Measurements from ENCODE around the gene DBT.
"Not testable (repeated sequence)": the region's sequence is repeated elsewhere in the genome, so short reads cannot be mapped to it uniquely, and the experiment has no call there.

Gene DBT

DNA sequence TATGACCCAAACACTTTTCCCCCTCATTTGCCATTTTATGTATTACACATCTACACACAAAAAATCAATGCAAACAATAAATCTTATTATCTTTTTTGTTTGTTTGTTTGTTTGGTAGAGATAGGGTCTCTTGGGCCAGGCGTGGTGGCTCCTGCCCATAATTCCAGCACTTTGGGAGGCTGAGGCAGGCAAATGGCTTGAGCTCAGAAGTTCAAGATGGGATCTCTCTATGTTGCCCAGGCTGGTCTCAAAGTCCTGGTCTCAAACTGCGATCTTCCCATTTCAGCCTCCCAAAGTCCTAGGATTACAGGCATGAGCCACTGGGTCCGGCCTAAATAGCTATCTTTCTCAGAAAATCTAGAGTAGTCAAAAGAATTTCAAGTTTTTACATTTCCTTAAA is 1.2 kb upstream of the DBT start:
- no peak for DNase-seq (ENCODE audit: low read depth)

DNA sequence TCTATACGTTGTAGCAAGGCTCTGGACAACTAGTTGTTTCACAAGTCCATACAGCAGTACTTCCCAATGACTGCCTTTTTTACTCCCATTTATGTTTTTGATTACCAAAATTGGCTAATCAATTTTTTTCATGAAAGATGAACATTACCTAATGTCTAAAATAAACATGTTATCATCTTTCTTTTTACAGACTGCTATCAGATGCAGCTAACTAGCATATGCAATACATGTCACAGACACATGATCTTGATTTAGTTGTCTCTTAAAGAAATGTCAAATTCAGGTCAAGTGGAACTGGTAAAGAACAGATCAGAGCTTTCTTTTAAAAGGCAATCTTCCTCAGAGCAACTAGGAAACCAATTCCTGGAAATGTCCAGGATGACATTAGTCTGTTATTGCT is 630 bp upstream of the DBT start:
- no peak for DNase-seq (ENCODE audit: low read depth)

DNA sequence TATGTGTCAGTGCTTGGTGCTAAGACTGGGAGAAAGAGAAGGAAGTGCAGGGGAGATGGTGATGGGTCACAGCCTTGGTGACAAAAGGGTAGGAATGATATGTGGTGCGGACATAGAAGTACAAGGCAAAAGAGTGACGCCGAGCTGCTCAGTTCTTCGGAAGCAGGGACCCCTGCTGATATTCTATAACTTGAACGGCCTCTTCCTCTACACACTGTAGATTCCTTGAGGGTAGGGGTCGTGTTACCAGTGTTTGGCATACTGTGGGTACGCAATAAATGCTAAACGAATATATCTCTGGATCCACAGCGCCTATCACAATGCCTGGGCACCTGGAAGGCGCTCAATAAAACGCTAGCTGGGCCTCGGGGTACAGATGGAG is 488 bp downstream of the DBT start:
- DNase-seq (ENCODE audit: low read depth) = no peak

DNA sequence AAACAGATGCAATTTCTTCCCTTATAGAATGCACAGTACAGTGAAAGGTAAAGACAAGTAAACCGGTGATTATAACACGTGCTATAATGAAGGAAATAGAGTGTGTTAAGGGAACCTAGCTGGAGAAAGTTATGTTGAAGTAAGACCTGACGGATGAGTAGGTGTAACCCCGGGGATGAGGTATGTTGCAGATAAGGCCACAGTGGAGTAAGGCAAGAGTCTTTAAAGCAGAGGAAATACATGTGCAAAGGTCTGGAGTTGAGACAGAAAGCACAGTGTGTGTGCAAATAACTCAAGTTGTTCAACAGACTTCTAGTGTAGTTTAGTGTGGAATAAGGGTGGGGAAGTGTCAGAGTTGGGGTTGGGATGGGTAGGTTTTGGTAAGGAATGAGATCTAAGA is 2.9 kb downstream of the DBT start:
- DNase-seq (ENCODE audit: low read depth) = no peak

DNA sequence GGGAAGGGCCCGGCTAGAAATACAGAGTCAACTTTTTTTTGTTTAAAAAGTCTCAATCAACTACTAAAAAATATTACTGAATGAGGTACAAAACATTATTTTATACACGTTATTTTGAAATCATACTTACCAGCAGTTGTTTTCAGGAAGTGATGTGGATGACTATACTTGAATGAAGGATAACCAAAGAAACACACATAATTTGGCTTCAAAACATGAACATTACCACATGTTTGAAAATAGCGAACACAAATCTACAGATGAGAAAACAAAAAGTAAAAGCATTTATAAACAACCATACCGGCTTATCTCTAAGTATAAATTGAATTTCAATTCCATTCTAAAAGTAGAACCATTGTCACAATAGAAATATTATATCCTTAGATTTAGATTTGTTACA is 9.0 kb downstream of the DBT start:
- DNase-seq (ENCODE audit: low read depth) = no peak

DNA sequence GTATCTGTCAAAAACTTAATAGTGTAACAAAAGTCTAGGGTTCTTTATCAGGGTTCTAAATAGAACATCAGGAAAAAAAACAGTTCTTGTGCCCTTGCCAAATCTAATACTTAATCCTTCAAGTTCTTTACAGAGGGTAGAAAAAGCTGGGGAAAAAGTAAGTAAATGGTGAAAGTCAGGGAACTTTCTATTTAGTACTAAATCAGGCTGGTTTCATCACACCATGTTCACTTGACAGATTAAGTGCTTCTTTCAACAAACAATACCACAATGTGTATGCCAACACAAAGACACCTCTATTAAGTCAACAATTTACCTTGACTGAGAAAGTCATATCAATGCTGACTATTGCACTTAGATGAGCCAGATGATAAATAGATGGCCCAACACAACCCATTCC is 9.7 kb downstream of the DBT start:
- no peak for DNase-seq (ENCODE audit: low read depth)

DNA sequence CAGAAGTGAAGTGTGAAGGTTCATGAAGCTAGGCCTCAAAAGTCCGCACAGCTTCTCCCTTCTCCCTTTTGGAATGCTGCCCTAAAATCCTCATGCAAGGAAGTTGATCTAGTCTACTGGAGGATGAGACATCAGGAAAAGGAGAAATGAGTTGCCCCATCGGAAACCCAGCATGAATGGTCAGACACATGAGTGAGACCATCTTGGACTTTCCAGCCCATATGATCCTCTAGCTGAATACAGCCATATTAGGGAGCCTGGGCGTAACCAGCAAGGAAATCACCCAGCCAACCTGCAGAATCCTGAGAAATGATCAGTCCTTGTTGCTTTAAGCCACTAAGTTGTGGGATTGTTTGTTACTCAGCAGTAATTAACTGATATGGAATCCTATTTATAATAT is 12.5 kb downstream of the DBT start:
- DNase-seq (ENCODE audit: low read depth) = no peak

DNA sequence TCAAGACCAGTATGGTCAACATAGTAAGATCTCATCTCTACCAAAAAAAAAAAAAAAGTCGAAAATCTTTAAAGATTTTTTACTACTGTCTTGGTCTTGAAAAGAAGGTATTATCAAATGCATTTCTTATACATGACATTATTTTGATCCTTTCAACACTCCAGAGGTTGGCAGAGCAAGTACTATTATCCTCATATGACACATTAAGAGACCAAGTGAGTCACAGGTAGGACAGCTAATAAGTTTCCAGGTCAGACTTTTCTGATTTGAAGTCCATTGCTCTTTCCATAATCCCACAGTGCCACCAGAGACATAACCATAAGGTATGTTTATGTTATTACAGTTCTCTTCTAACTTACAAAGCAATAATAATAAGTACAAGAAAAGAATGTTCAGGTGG is 15.2 kb downstream of the DBT start:
- DNase-seq (ENCODE audit: low read depth) = no peak

DNA sequence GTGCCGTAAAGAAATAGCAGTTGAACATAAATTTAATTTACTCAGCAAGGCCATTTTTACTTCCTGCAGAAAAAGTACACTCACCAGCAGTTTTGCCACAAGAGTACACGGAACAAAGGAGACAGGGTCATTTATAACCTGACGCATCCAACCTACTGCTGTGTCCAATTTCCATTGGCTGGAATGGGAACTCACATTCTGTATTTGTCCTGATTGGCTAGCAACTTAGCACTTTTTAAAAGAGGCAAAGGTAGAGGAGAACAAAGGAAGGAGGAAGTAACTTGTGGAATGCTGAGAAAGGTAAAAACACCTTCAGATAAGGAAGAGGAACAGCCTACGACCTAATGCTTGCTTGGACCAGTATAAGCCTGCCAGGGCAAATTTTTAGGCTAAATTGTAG is 16.1 kb downstream of the DBT start:
- not testable (repeated sequence) for DNase-seq (ENCODE audit: low read depth)

DNA sequence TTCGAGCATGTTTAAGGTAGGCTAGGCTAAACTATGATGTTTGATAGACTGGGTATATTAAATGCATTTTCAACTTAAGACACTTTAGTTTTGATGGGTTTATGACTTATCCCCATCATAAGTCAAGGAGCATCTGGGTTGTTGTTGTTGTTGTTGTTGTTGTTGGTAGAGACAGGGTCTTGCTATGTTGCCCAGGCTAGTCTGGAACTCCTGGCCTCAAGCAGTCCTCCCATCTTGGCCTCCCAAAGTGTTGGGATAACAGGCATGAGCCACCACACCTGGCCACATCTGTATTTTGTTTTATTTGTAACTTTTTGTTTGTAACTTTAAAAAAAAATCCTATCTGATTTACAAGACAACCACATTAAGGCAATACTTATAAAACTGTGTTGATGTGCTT is 17.5 kb downstream of the DBT start:
- DNase-seq (ENCODE audit: low read depth) = no peak

DNA sequence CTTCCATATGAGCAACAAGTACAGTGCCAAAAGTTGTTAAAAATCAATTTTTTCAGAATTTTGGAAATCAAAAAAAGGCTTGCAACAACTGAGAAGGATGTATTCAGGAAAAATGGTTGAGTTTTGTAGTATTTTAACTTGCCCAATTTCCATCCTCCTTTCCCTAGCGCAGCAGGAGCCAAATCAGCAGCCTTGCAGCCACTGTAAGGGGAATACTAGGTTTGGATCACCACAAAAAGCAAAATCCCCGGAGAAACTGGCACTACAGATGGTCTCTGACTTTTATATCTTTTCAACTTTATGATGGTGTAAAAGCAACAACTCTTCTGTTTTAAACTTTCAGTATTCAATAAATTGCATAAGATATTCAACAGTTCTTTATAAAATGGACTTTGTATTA is 17.9 kb downstream of the DBT start:
- DNase-seq (ENCODE audit: low read depth) = no peak

DNA sequence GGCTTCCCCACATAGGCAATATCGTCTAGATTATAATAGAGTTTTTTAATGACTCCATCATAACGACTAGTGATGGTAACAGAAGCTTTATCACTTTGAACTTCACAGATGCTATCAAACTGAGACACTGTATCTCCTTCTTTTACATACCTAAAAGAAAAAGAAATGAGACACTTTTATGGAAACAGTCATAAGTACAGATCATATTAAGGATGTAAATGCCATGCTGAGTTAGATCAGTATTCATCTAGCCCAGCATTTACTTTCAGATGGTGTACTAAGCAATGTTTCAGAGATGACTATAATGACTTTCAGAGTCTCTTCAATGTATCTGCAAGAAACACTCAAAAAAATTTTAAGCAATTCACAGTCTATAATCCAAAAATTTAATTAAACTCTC is 18.9 kb downstream of the DBT start:
- DNase-seq (ENCODE audit: low read depth) = no peak

DNA sequence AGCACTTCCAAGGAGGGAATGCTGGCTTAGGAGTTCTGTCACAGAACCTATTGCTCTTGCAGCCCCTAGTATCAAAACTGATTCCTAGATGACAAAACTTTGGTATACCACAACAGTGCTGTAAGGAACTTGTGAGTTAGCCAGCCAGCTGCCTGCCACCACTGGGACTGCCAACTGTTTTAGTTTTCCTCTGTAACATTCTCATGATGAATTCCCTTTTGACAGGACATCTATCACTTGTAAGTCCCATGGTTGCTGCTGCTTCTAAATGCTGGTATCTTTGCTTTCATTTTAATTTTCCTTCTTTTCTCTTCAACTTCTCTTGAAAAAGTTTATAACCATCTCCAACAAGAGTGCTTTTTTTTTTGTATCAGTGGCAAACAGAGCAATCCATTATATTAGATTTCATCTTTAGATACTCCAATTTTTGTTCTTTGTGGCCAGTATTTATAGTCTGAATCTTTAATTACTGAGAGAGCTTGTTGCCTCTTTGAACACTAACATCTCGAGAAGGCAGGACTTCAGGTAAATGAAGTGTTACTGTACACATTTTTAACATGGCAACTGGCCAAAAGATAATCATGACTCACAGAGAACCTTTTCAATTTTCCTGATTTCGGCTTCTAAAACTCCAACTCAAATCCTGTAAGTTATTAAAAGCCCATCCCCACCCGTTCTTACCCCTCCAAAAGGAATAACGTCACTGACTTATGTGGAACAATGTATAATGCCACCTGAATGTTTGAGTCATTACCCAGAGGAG is 19.8 kb downstream of the DBT start:
- no peak for DNase-seq (ENCODE audit: low read depth)

DNA sequence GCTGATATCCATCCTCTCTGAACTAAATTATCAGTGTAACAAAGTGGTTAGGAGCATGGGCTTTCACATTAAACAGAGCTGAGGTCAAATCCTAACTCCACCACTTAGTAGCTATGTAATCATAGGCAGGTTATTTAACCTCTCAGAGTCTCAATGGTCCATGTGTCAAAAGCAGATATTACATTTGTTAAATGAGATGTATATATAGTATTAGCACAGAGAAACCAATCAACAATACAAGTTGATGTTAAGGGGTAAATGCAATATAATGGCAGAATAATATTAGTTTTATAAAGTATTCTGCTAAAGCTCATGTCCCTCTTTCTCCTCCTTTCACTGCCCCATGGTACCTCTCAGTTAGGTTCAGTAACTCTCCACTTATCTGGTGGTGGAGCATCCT is 27.2 kb downstream of the DBT start:
- no peak for DNase-seq (ENCODE audit: low read depth)

DNA sequence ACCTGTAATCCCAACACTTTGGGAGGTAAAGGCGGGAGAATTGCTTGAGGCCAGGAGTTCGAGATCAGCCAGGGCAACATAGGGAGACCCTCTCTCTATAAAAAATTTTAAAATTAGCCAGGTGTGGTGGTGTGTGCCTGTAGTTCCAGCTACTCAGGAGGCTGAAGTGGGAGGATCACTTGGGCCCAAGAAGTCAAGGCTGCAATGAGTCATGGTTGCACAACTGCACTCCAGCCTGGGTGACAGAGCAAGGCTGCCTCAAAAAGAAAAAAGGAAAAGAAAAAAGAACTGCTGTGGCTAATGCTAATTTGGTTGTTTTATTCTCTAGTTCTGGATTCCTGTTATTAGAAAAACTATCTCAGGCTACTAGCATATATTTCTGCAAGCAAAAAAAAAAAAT is 29.8 kb downstream of the DBT start:
- no peak for DNase-seq (ENCODE audit: low read depth)

DNA sequence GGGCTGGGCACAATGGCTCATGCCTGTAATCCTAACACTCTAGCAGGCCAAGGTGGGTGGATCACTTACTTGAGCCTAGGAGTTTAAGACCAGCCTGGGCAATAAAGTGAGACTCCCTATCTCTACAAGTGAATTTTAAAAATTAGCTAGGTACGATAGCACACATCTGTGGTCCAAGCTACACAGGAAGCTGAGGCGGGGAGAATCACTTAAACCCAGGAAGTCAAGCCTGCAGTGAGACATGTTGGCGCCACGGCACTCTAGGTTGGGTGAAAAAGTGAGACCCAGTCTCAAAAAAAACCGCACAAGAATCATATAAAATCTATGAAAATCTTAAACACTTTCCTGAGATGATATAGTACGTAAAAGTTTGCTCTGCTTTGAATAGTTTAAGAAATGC is 30.2 kb downstream of the DBT start:
- no peak for DNase-seq (ENCODE audit: low read depth)

DNA sequence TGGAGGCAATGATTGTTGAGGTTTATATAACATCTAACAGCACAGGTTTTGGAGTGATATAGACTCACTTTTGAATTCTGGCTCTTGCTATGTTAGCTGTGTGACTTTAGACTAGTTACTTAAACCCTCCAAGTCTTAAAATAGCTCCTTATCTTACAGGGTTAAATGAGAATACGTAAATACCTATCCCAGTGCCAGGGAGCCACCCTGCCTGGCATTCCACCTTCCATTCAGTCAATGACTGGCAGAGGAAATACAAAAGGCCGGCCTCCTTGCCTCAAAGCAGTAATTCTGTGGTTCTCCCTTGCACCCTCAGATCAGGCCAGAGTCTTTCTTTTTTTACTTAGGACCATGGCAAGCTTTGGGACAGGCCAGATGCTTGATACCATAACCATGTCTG is 31.8 kb downstream of the DBT start:
- no peak for DNase-seq (ENCODE audit: low read depth)

DNA sequence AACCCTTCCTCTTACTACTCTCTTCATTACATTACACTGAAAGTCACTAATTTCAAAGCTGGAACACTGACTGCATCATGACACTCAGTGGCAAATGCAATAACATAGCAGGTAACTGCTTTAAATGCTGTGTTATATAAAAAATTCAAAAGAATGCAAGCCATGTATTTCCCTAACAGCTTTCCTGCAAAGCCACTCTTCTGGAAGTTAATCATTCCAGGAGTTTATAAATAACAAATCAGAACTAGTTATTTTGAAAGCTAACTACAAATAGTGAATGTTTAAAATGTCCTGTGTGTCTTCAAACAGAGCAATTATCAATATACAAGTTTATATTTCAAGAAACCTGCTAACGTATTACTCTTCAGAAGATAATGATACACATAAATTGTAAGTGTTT is 34.5 kb downstream of the DBT start:
- no peak for DNase-seq (ENCODE audit: low read depth)

DNA sequence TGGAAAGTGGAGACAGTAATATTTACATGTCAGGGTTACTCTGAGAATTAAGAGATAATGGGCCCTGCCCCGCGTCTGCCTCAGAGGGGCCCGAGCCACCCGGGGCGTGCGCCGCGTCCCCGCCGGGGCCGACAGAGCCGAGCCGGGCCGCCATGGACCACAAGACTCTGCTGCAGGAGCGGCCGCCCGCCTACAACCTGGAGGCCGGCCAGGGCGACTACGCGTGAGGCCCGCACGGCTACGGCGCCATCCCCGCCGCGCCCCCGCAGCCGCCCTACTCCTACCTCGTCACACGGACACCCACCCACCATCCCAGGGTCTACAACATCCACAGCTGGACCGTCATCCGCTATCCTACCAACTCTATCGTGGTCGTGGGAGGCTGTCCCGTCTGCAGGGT is 36.5 kb downstream of the DBT start:
- no peak for DNase-seq (ENCODE audit: low read depth)

DNA sequence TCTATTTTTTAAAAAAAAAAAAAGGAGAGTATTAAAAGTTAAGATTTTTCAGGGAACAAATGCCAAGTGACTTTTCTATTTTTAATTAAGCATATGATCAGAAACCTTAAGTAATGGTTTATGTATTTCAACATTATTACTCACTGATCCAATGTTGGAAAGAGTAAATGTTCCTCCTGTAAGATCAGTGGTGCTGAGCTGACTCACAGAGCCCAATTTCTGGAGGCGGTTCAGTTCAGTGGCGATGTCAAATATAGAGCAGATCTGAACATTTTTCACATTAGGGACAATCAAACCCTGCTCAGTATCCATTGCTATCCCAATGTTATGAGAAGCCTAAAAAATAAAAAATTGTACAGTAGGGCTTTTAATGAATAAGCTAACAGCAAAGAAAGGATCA is 43.3 kb downstream of the DBT start:
- no peak for DNase-seq (ENCODE audit: low read depth)

DNA sequence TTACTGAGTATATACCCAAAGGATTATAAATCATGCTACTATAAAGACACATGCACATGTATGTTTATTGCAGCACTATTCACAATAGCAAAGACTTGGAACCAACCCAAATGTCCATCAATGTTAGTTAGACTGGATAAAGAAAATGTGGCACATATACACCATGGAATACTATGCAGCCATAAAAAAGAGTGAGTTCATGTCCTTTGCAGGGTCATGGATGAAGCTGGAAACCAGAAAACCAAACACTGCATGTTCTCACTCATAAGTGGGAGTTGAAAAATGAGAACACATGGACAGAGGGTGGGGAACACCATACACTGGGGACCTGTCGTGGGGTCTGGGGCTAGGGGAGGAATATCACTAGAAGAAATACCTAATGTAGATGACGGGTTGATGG is 44.0 kb downstream of the DBT start:
- not testable (repeated sequence) for DNase-seq (ENCODE audit: low read depth)

DNA sequence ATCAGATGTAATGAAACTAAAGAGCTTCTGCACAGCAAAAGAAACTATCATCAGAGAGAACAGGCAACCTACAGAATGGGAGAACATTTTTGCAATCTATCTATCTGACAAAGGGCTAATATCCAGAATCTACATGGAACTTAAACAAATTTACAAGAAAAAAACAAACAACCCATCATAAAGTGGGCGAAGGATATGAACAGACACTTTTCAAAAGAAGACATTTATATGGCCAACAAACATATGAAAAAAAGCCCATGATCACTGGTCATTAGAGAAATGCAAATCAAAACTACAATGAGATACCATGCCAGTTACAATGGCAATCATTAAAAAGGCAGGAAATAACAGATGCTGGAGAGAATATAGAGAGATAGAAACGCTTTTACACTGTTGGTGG is 44.5 kb downstream of the DBT start:
- not testable (repeated sequence) for DNase-seq (ENCODE audit: low read depth)

DNA sequence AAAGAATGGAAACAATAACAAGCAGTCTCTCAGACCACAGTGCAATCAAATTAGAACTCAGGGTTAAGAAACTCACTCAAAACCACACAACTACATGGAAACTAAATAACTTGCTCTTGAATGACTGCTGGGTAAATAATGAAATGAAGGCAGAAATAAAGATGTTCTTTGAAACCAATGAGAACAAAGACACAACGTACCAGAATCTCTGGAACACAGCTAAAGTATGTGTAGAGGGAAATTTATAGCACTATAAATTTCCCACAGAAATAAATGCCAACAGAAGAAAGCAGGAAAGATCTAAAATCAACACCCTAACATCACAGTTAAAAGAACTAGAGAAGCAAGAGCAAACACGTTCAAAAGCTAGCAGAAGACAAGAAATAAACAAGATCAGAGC is 46.9 kb downstream of the DBT start:
- not testable (repeated sequence) for DNase-seq (ENCODE audit: low read depth)

DNA sequence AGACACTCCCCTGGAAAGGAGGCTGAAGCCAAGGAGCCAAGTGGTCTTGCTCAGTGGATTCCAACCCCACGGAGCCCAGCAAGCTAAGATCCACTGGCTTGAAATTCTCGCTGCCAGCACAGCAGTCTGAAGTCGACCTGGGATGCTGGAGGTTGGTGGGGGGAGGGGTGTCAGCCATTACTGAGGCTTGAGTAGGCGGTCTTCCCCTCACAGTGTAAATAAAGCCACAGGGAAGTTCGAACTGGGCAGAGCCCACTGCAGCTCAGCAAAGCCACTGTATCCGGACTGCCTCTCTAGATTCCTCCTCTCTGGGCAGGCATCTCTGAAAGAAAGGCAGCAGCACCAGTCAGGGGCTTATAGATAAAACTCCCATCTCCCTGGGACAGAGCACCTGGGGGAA is 49.6 kb downstream of the DBT start:
- DNase-seq (ENCODE audit: low read depth) = not testable (repeated sequence)

DNA sequence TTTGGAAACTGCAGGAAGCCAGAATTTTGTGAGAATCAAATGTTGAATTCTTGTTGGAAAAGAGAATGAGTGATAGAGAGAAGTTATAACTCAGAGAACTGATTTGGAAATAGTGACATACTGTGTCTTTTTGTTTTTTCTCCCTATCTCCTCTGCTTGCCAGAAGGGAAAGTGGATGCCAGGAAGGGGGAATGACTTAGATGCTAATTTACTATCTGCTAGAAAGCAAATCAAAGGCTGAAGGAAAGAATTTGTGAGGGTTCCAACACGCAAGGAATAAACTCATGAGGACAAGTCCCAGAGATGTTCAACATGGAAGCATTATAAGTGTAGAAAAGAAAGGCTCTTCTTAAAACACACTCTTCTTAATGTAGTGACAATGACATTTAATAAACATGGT is 51.0 kb downstream of the DBT start:
- no peak for DNase-seq (ENCODE audit: low read depth)
